Natural killer cell (primary cell): ENCODE results near the gene NR2F1-AS1. TPM values are rescaled to one million over a fixed set of nuclear protein-coding genes. Genes with fewer than 3 reads are reported as not detected.
A peak's percentile ranks its signal among the peaks of the same experiment; 100 is the strongest.

Experiments used
- ATAC-seq, 3 donors: fragments of 150-1000 bp in 2 of 3; fragments of 200-7000 bp in 1 of 3; cut with Tn5 transposase; 1 replicate in 1 of 3; 2 replicates in 2 of 3; pipeline ENCODE4 v1.10.0; 2021; ENCODE audit warnings: mild to moderate bottlenecking in 2 of 3, moderate library complexity in 2 of 3
- DNase-seq, 2 donors: peaks; one replicate each; pipeline versions ENCODE4 v3.0.0 to v3.0.0-alpha.2; 2013 to 2021; ENCODE audit warnings: mixed read lengths in 1 of 2
- H3K27ac ChIP-seq: one replicate; pipeline ENCODE4 v1.5.1; 2013; ENCODE audit warnings: mild to moderate bottlenecking, low read length
- H3K27me3 ChIP-seq: one replicate; pipeline ENCODE4 v1.6.1; 2013; ENCODE audit warnings: low read length; ENCODE audit not compliant: control insufficient read depth, insufficient read depth
- H3K36me3 ChIP-seq: one replicate; pipeline ENCODE4 v1.6.1; 2013; ENCODE audit warnings: low read length; ENCODE audit not compliant: control insufficient read depth, insufficient read depth
- H3K4me1 ChIP-seq: one replicate; pipeline ENCODE4 v1.6.1; 2013; ENCODE audit warnings: low read length; ENCODE audit not compliant: control insufficient read depth, insufficient read depth
- H3K4me3 ChIP-seq: one replicate; pipeline ENCODE4 v1.5.1; 2013; ENCODE audit warnings: low read length
- H3K9me3 ChIP-seq: one replicate; pipeline ENCODE4 v1.6.1; 2013; ENCODE audit warnings: low read length; ENCODE audit not compliant: control insufficient read depth, insufficient read depth
- H3K27ac Mint-ChIP-seq, 2 donors: one replicate each; pipeline ENCODE4 v1.8.0; 2022; ENCODE audit warnings: mild to moderate bottlenecking in 2 of 2, mixed read lengths in 2 of 2, moderate library complexity in 1 of 2
- H3K27me3 Mint-ChIP-seq, 2 donors: one replicate each; pipeline ENCODE4 v1.8.0; 2022; ENCODE audit warnings: low read depth in 2 of 2, mixed read lengths in 2 of 2
- H3K36me3 Mint-ChIP-seq: one replicate; pipeline ENCODE4 v1.8.0; 2022; ENCODE audit warnings: mixed read lengths
- H3K4me1 Mint-ChIP-seq, 2 donors: one replicate each; pipeline ENCODE4 v1.8.0; 2022; ENCODE audit warnings: mixed read lengths in 2 of 2
- H3K4me3 Mint-ChIP-seq: one replicate; pipeline ENCODE4 v1.8.0; 2022; ENCODE audit warnings: mild to moderate bottlenecking, moderate library complexity, mixed read lengths
- H3K9me3 Mint-ChIP-seq, 2 donors: one replicate each; pipeline ENCODE4 v1.8.0; 2022; ENCODE audit warnings: mixed read lengths in 2 of 2
- CTCF ChIP-seq: fragments of 200-600 bp; IDR thresholded peaks from one replicate; pipeline ENCODE4 v1.8.0; 2022; ENCODE audit warnings: antibody characterized with exemption
- WGBS: methylation state at CpG from one replicate; pipeline ENCODE4 v1.1.7; 2013; ENCODE audit warnings: missing lambda C conversion rate; ENCODE audit not compliant: insufficient coverage; 5-methylcytosine and 5-hydroxymethylcytosine counted together
- intact Hi-C: fragments of 100-400 bp; cut with micrococcal nuclease; formaldehyde crosslinking; loops from one replicate; pipeline ENCODE4 v1.14.2; 2022
- total RNA-seq, 4 donors: library from RNA; stranded (reverse); fragments of 120-200 nt in 1 of 4; gene quantifications; one replicate each; pipeline versions ENCODE4 v1.2.3 to v1.2.4, GENCODE V29; 2013 to 2022

NR2F1-AS1 gene
- total RNA-seq, 3 donors from 2014 or later (not counting 1 experiment from before 2014, with no cell fraction given) = not detected

GRCh38 chr5:93584596-93585040 is 3.6 kb upstream of the NR2F1-AS1 start:
- peak overlapping the region; percentile 50 for H3K4me3 Mint-ChIP-seq
- no peak overlapping the region for H3K4me3 ChIP-seq
- H3K27ac ChIP-seq = no peak overlapping the region
- no peaks in the 10 kb centered on the region for H3K36me3 ChIP-seq
- no peaks in the 10 kb centered on the region for H3K9me3 ChIP-seq
- peaks cover 54% of the 10 kb centered on the region for H3K4me1 ChIP-seq
- no peak for DNase-seq
- intact Hi-C loops = loop anchor here (5.0 kb wide), 1 partner anchor 333 kb away; no protein-coding TSS in a partner anchor
- H3K4me1 Mint-ChIP-seq = peaks cover 35 to 36% of the 10 kb centered on the region in 2 donors
- peaks cover 6% of the 10 kb centered on the region for H3K36me3 Mint-ChIP-seq
- TF ChIP-seq CTCF = no peak
- WGBS = under 1% methylated on average over 26 of the region's 48 CpGs
- no peak overlapping the region for H3K27ac Mint-ChIP-seq
- no peaks in the 10 kb centered on the region for H3K9me3 Mint-ChIP-seq
- peaks cover 70% of the 10 kb centered on the region for H3K27me3 ChIP-seq
- peaks cover 42 to 51% of the 10 kb centered on the region in 2 donors for H3K27me3 Mint-ChIP-seq
- no peak for ATAC-seq

GRCh38 chr5:93583768-93584595 is 3.0 kb upstream of the NR2F1-AS1 start:
- no peaks in the 10 kb centered on the region for H3K36me3 ChIP-seq
- peaks cover 34 to 37% of the 10 kb centered on the region in 2 donors for H3K4me1 Mint-ChIP-seq
- ATAC-seq = peak; percentile 22 to 51 (median 35)
- H3K4me3 ChIP-seq = no peak overlapping the region
- peaks cover 70% of the 10 kb centered on the region for H3K27me3 ChIP-seq
- H3K4me1 ChIP-seq = peaks cover 60% of the 10 kb centered on the region
- no peaks in the 10 kb centered on the region for H3K9me3 ChIP-seq
- peaks cover 36 to 44% of the 10 kb centered on the region in 2 donors for H3K27me3 Mint-ChIP-seq
- 1% methylated on average over 110 of the region's 110 CpGs for WGBS
- peaks cover 6% of the 10 kb centered on the region for H3K36me3 Mint-ChIP-seq
- H3K9me3 Mint-ChIP-seq = no peaks in the 10 kb centered on the region
- intact Hi-C loops = loop anchor here (5.0 kb wide), 1 partner anchor 333 kb away; no protein-coding TSS in a partner anchor
- no peak overlapping the region for H3K27ac Mint-ChIP-seq
- peak overlapping the region; percentile 50 for H3K4me3 Mint-ChIP-seq
- DNase-seq = peak in 1 of 2 donors; percentile 57
- no peak overlapping the region for H3K27ac ChIP-seq
- TF ChIP-seq CTCF = no peak

- Histone ChIP-seq H3K27ac (no peak overlapping the region), H3K36me3 (no peaks in the 10 kb centered on the region), H3K4me3 (no peak overlapping the region), H3K4me1 (peaks cover 66% of the 10 kb centered on the region), H3K9me3 (no peaks in the 10 kb centered on the region), H3K27me3 (peaks cover 72% of the 10 kb centered on the region)
- no CpG with 5 or more reads among the region's 4 CpGs for WGBS
- Mint-ChIP-seq H3K4me3 (no peak overlapping the region), H3K27me3 (peaks cover 35 to 42% of the 10 kb centered on the region in 2 donors), H3K4me1 (peaks cover 33 to 36% of the 10 kb centered on the region in 2 donors), H3K9me3 (no peaks in the 10 kb centered on the region), H3K36me3 (peaks cover 6% of the 10 kb centered on the region), H3K27ac (no peak overlapping the region)
- peak in 1 of 2 donors; percentile 10 for DNase-seq
- ATAC-seq = no peak
- intact Hi-C loops = loop anchor here (5.0 kb wide), 1 partner anchor 334 kb away; no protein-coding TSS in a partner anchor
- TF ChIP-seq CTCF = no peak
Measured at GRCh38 chr5:93583439-93583767, 2.4 kb upstream of the NR2F1-AS1 start.
